Esophagus squamous epithelium (tissue), 5 donors: ENCODE results near the gene BAD. TPM values are rescaled to one million over a fixed set of nuclear protein-coding genes. Genes with fewer than 3 reads are reported as not detected.

Experiments used
- DNase-seq: peaks from one replicate; lab custom pipeline; 2025; lab: John Stamatoyannopoulos, UW
- H3K27ac ChIP-seq, 4 donors: fragments of 200-600 bp; sonication (generic); one replicate each; pipeline ENCODE4 v1.5.1; 2016 to 2019; ENCODE audit warnings: mild to moderate bottlenecking in 1 of 4
- H3K27me3 ChIP-seq, 4 donors: fragments of 200-600 bp; sonication (generic); 1 replicate in 3 of 4; 2 replicates in 1 of 4; pipeline versions ENCODE4 v1.5.1 to v1.6.0; 2017 to 2021; ENCODE audit warnings: antibody characterized with exemption in 1 of 4
- H3K36me3 ChIP-seq, 3 donors: fragments of 200-600 bp; sonication (generic); one replicate each; pipeline ENCODE4 v1.5.1; 2016 to 2019
- H3K4me1 ChIP-seq, 3 donors: fragments of 200-600 bp; sonication (generic); one replicate each; pipeline ENCODE4 v1.5.1; 2017 to 2019
- H3K4me3 ChIP-seq, 4 donors: fragments of 200-600 bp; sonication (generic); 1 replicate in 3 of 4; 2 replicates in 1 of 4; pipeline ENCODE4 v1.5.1; 2016 to 2019; ENCODE audit warnings: mild to moderate bottlenecking in 2 of 4, moderate library complexity in 1 of 4
- H3K9me3 ChIP-seq, 3 donors: fragments of 200-600 bp; sonication (generic); one replicate each; pipeline ENCODE4 v1.5.1; 2016 to 2019
- POLR2A ChIP-seq, 4 donors: fragments of 450-650 bp; IDR thresholded peaks; one replicate each; pipeline ENCODE4 v1.6.1; 2017; ENCODE audit warnings: antibody characterized with exemption in 4 of 4, mild to moderate bottlenecking in 4 of 4, moderate library complexity in 3 of 4
- WGBS, 2 donors: methylation state at CpG; one replicate each; pipeline ENCODE4 v1.1.5; 2018; 5-methylcytosine and 5-hydroxymethylcytosine counted together
- intact Hi-C: fragments of 100-400 bp; cut with DNase I; formaldehyde crosslinking; loops from one replicate; pipeline ENCODE4 v1.15.0; 2022
- total RNA-seq, 4 donors: library from RNA; depleted of rRNA; stranded (reverse); fragments of >200 nt; gene quantifications; one replicate each; pipeline ENCODE4 v1.1.0, GENCODE V29; 2016
- TF ChIP-seq, protein P1 (sequence below), 6 experiments: fragments of 450-650 bp in 4 of 6; fragments of 200-600 bp in 2 of 6; sonication (generic) in 2 of 6; IDR thresholded peaks; one replicate each; pipeline ENCODE4 v1.5.1; 2016 to 2019; ENCODE audit warnings: antibody characterized with exemption in 6 of 6, mild to moderate bottlenecking in 4 of 6, moderate library complexity in 4 of 6
- donor health status: DM: yes; HTN: yes; CAD: no.

The BAD gene
- total RNA-seq, 4 donors from 2014 or later, result 49.4 to 86.5 (median 72.9) TPM

DNA sequence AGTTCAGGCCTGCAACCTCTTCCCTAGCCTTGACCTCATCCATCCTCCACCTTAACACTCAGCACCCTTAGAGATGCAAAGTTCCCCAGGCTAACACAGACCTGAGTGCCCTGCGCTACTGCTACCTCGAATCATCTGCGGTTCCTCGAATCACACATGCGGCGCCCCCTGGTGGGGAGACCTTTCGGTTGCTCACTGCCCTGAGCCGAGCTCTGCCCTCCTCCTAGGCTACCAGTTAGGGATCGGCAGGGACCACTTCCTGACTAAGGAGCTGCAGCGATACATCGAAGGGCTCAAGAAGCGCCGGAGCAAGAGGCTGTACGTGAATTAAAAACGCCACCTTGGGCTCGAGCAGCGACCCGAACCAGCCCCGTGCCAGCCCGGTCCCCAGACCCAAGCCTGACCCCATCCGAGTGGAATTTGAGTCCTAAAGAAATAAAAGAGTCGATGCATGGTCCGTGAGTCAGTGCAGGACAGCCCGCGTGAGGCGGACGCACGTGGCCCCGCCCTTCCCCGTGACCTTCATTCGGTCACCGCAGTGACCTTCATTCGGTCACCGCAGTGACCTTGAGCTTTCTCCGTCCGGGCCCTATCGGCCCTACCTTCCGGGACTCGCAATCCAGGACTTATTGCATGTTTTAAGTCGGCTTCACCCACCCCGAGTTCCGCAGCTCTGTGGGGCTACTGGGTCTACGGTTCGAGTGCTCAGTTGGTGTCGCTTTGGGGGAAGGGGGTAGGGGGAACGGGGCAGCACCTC, 20.0 kb upstream of the BAD start:
- WGBS, 2 donors, result 0% methylated on average over 14 to 19 of the region's 46 CpGs
- H3K36me3 ChIP-seq, result peaks cover 0 to 24% (median 0%) of the 10 kb centered on the region in 3 donors
- H3K27me3 ChIP-seq, result peaks cover 0 to 35% (median 6%) of the 10 kb centered on the region in 4 donors
- H3K9me3 ChIP-seq, result no peaks in the 10 kb centered on the region
- peak overlapping the region; percentile 35 to 86 (median 74) for H3K4me3 ChIP-seq
- peaks cover 33 to 64% (median 37%) of the 10 kb centered on the region in 3 donors for H3K4me1 ChIP-seq
- DNase-seq, result peak; percentile 67
- intact Hi-C loops, result loop anchor here (5.0 kb wide), 1 partner anchor 102 kb away; no protein-coding TSS in a partner anchor
- H3K27ac ChIP-seq, result peak overlapping the region; percentile 92 to 97 (median 94)
- peak in 1 of 4 donors; percentile 19 for TF ChIP-seq POLR2A (IDR thresholded peaks at IDR 0.05)
- TF ChIP-seq, protein P1, sequence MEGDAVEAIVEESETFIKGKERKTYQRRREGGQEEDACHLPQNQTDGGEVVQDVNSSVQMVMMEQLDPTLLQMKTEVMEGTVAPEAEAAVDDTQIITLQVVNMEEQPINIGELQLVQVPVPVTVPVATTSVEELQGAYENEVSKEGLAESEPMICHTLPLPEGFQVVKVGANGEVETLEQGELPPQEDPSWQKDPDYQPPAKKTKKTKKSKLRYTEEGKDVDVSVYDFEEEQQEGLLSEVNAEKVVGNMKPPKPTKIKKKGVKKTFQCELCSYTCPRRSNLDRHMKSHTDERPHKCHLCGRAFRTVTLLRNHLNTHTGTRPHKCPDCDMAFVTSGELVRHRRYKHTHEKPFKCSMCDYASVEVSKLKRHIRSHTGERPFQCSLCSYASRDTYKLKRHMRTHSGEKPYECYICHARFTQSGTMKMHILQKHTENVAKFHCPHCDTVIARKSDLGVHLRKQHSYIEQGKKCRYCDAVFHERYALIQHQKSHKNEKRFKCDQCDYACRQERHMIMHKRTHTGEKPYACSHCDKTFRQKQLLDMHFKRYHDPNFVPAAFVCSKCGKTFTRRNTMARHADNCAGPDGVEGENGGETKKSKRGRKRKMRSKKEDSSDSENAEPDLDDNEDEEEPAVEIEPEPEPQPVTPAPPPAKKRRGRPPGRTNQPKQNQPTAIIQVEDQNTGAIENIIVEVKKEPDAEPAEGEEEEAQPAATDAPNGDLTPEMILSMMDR (IDR thresholded peaks at IDR 0.05), result peak; percentile 81 to 95 (median 92)

DNA sequence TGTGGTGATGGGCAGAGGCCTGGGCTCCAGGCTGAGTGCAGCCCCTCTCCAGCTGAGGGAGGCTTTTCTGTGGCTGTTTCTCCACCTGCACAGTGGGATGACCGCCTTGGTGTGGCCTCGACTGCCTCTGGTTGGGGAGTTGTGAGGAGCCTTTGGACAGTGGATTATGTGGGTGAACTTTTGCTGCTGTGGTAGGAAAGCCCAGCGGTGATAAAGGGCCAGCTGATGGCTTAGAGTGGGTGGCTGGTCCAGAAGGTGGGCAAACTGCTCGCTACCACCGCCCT, 19.5 kb upstream of the BAD start:
- TF ChIP-seq, protein P1 (IDR thresholded peaks at IDR 0.05), result no peak
- TF ChIP-seq POLR2A (IDR thresholded peaks at IDR 0.05), result no peak
- peaks cover 0 to 40% (median 10%) of the 10 kb centered on the region in 4 donors for H3K27me3 ChIP-seq
- H3K4me3 ChIP-seq, result peak overlapping the region; percentile 35 to 86 (median 74)
- peak overlapping the region; percentile 92 to 97 (median 94) for H3K27ac ChIP-seq
- 46 to 80% methylated on average over 2 to 4 of the region's 5 CpGs for WGBS, 2 donors
- peaks cover 0 to 22% (median 0%) of the 10 kb centered on the region in 3 donors for H3K36me3 ChIP-seq
- intact Hi-C loops, result loop anchor here (5.0 kb wide), 1 partner anchor 102 kb away; no protein-coding TSS in a partner anchor
- DNase-seq, result no peak
- H3K9me3 ChIP-seq, result no peaks in the 10 kb centered on the region
- peaks cover 38 to 69% (median 42%) of the 10 kb centered on the region in 3 donors for H3K4me1 ChIP-seq

DNA sequence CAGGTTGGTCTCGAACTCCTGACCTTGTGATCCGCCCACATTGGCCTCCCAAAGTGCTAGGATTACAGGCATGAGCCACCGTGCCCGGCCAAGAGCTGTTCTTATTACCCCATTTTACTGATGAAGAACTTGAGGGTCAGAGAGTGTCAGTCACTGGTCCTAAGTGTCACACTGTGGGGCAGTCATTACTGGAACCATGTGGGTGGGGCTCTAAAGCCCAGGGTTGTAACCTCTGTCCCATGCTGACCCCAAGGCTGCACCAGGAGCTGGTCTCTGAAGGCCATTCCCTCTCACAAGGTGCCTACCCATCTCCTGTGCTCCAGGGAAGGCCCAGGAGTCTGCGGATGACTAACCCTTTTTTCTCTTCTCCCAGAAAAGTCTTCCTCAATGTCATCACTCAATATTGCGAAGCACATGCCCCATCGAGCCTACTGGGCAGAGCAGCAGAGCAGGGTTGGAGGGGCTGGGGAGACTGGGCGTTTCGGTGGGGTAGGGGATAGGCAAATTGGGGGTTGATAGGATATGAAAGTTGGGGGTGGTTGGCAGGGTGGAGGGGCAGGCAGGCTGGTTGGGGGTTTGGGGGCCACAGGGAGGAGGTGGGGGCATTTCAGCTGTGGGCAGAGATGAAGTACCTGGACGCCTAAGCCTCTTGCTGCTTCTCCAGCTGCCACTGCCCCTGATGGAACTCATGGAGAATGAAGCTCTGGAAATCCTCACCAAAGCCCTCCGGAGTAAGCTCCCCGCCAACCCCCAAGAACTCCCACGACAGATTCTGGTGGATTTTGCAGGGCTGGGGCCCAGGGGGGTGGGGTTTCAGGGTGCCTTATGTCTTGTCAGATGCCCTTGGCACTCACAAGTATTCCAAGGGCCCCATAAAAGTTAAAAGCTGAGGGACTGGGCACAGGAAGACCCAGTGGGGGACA, 18.9 kb upstream of the BAD start:
- DNase-seq, result no peak
- TF ChIP-seq POLR2A (IDR thresholded peaks at IDR 0.05), result no peak
- TF ChIP-seq, protein P1 (IDR thresholded peaks at IDR 0.05), result no peak
- Histone ChIP-seq H3K4me1 (peaks cover 39 to 73% (median 43%) of the 10 kb centered on the region in 3 donors), H3K27me3 (peaks cover 5 to 46% (median 10%) of the 10 kb centered on the region in 4 donors), H3K27ac (peak overlapping the region; percentile 92 to 97 (median 94)), H3K9me3 (no peaks in the 10 kb centered on the region), H3K36me3 (peaks cover 0 to 16% (median 0%) of the 10 kb centered on the region in 3 donors), H3K4me3 (peak overlapping the region in 2 of 4 donors; percentile 74 to 86)
- 82 to 90% methylated on average over 5 to 10 of the region's 13 CpGs for WGBS, 2 donors
- intact Hi-C loops, result loop anchor here (5.0 kb wide), 1 partner anchor 101 kb away; no protein-coding TSS in a partner anchor

DNA sequence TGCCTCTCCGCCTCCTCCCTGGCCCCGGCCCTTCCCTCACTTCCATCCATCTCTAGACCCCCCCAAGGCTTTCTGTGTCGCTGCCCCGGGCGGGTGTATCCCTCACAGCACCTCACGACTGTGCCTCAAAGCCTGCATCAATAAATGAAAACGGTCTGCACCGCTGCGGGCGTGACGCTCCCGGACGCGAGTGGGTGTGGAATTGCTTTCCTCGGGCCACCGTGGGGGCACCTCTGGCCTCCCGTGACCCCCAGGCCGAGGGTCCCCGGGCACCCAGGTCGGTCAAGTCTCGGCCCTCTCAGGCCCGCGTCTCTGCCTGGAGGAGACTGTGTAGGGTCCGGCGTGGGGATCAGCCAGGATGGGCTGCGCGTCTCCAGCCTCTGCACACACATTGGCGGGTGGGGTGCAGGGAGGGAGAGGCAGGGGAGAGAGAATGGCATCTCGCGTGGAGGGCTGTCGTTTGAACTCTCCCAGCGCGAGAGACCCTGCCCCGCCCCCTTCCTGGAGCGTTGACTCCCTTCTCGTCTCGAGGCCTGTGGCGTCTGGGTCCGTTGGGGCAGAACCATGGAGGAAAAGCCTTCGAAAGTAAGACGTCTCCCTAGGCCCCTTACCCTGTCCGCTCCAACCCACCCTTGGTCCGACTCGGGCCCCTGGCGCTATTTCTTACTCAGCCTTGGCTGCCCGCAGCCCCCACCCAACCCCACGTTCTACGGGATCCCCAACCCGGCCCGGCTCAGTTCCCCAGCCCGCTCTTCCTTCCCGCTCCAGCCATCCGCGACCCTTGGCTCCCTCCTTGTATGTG, 15.6 kb upstream of the BAD start, which contains the start of gene CATSPERZ:
TSS of gene CATSPERZ (plus strand) at position 512 of the 802 bp plus-strand sequence. CDS start at position 565, 53 bp downstream.
- no peaks in the 10 kb centered on the region for H3K9me3 ChIP-seq
- TF ChIP-seq POLR2A (IDR thresholded peaks at IDR 0.05), result no peak
- TF ChIP-seq, protein P1 (IDR thresholded peaks at IDR 0.05), result no peak
- intact Hi-C loops, result loop anchor here (5.0 kb wide), 1 partner anchor 98 kb away; no protein-coding TSS in a partner anchor
- peak within 1 kb of the TSS in 3 of 4 donors; percentile 32 to 64 (median 42) for H3K27ac ChIP-seq
- peaks cover 9 to 80% (median 18%) of the 10 kb centered on the region in 4 donors for H3K27me3 ChIP-seq
- 2 to 27% methylated on average over 5 to 24 of the region's 54 CpGs for WGBS, 2 donors
- H3K36me3 ChIP-seq, result no peaks in the 10 kb centered on the region
- no peak for DNase-seq
- H3K4me3 ChIP-seq, result peak within 1 kb of the TSS; percentile 26 to 67 (median 46)
- peaks cover 28 to 62% (median 29%) of the 10 kb centered on the region in 3 donors for H3K4me1 ChIP-seq
